Astrocyte (in vitro differentiated cells and primary cell): ENCODE data around the gene MSI1.

ENCODE experiments used
- CTCF ChIP-seq: IDR thresholded peaks from 2 replicates; pipeline ENCODE4 v1.5.1; 2011; ENCODE audit warnings: low read depth, mild to moderate bottlenecking, inconsistent platforms, low read length, moderate library complexity; ENCODE audit not compliant: insufficient read depth
- EZH2 ChIP-seq: IDR thresholded peaks from 2 replicates; pipeline ENCODE4 v1.6.1; 2012; ENCODE audit warnings: mild to moderate bottlenecking, low read length, inconsistent platforms; ENCODE audit not compliant: insufficient read depth

DNA sequence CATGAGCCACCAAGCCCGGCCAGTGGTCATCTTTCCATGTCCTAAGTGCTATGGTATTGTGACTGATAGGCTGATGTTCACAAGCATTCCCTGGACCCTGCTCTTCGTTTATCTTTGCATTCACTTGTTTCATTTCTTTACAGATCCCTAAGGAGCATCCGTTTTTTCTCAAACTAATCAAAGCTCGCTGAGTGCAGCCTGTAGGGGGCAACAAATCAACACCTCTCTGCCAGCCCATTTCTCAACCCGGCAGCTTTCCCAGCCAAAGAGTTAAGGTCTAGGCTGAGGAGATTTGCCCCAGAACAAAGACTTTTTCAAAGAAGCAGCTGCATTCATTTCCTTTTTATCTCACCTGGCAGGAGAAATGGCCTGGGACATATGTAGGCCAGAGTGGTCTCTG is 54.7 kb downstream of the MSI1 start:
- TF ChIP-seq CTCF (peak; percentile 23), EZH2 (no peak)
